Measurements from ENCODE around the gene EPB41L4A.
A peak's percentile ranks its signal among the peaks of the same experiment; 100 is the strongest.

The EPB41L4A gene

DNA sequence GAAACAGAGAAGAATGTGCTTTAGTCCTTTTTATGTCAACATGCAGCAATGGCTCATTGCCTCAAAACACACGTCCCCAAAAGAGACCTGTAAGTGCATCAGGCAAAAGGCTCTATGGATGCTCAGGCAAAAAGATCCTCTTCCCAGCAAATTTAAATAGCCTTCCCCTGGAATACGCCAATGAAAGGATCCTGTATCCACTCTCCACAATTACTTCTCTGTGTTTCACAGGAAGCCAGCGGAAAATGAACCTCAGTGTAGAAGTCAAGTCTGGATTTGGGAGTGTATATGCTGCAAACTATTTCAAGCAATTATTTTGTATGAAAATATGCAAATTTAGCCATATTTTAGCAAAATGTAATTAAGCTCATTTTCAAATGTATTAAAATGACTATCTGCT is 217.9 kb downstream of the EPB41L4A start:
- DNase-seq: no peak

DNA sequence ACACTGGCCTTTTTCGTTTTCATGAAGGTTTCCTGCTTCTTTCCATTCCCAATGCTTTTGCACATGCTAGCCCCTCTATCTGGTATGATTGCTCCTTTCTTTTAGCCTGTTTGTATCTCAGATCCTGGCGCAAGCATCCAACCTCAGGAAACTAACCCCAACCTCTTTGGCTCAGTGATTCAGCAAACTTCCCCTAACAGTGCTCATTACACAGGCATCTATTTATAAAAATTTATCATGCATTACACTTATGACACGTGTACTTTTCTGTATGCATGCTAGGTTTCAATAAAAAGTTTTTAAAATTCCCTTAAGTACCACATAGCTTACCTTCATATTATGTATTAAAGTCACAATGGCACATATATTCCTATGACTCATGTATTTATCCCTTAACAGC is 218.9 kb downstream of the EPB41L4A start:
- no peak for DNase-seq

DNA sequence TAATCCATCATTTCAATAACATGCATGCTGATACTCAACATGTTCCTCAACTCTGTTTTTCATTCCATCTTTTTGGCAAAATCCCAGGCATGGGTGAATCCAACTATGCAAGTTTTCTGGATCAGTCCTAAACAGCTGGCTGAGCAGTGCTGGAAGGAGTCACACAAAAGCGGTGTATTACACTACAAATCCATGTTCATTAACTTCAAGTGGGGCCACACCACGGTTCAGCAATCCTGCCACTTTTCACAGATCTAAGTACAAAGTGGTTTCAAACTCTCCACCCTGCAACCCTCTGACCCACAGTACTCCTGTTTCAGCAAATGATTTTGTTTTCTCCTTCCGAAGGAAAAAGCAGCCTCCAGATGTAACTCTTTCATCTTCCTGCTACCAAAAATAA is 222.5 kb downstream of the EPB41L4A start:
- DNase-seq: no peak

DNA sequence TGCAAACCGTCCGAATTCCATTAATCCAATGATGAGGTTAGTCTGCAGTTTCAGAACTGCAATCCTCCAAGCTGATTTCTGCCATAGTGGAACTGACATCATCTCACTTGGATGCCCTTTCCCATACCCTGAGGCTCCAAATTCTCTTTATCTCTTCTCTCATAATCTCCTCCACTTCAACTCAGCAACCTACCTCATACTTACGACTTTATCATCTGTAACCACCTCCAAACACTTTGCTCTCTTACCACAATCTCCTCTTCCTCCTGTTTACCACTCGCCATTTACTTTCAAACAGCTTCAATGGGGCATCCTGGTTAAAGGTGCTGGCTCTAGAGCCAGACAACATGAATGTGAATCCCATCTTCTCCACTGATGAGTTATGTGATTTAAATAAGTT is 223.2 kb downstream of the EPB41L4A start:
- DNase-seq: no peak

DNA sequence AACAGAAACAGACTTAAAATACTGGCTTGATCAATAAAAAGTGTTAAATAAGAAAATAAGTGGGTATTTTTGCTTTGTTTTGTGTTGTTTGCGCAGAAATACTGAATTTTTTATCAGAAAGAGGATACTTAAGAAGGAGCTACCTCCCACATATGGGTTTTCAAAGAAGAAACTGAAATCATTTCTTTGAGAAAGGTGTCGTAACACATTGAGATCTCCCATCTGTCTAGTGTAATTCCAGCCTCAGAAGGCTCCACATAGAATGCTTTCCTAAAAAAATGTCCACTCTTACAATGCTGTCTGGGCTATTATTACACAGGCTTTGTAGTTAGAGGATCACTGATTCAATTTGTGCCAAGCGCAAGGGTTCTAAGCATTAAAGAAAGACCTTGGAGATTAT is 226.2 kb downstream of the EPB41L4A start:
- DNase-seq: no peak

DNA sequence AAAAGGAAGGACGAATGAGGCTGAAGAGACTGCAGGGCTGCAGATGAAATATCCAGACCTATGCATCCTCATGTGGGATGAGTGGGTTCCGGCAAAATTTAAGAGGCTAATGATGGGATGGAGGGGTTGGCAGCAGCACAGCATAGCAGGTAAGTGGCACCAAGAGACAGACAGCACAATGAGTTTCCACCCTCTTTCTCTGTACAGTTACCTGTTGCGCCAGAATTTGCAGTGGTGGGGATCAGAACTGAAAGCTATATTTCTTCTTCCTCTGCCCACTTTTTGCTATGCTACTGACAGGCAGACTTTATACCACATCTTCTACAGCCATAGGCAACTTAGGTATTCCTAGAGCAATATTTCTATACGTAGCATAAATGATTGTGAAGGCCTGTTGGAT is 227.0 kb downstream of the EPB41L4A start:
- DNase-seq: no peak

DNA sequence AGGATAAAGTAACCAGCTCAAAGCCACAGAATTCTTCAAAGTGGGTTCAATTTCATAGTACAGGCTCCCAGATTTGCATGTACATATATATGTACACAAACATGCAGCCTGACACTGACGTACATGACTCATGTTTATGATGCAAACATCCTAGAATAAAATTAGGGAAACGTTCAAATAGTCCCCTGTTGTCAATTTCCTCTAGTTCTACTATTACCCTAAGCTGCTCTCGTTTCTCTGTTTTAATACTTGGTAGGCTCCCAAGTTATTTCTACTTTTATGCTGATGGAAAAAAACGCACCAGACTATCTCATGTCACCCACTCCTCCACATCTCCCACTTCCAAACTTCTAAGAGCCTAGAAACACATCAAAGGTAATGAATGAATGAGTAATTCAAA is 229.7 kb downstream of the EPB41L4A start:
- DNase-seq: no peak

DNA sequence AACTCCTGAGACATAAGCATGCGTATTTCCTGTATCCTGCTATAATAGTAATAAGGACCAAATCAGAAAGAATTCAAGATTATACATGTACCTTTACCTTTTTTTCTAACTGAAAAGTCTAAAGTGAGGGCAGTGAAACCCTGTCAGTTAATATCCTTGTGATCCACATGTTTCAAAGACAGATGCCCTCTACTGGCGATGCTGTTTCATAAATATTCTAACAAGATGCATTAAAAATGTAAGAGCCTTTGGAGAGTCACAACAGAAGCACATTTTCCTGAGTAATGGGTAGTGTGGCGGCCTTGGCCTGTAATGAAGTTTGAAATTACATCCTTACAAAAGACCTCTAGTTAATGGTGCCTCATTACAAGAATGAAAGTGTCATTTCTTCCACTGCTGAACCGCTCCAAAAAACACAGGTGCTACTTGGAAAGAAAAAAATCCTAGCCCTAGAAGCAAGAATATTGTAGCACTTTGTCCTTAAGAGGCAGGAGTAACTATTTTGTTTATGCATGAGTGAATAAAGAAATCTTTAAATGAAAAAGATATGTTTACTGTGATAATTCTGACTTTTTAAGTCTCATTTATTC is 232.6 kb downstream of the EPB41L4A start:
- DNase-seq: peak; percentile 19

DNA sequence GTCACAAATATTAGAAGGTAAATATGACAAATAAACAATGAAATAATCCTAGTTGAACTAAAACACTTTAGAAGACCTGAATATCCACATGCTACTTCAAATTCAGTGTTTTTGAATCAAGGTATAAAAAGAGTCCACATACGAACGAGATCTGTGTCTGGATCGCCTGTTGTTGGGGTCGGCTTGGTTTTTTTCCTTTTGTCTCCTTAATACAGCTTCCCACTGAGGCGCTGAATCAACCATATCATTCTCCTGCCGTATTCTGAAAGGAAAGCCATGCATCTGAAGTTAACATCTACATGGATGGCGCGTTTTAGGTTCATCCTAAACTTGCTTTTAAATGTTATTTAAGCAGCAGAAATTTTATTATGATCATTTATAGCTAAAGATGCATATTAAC is 235.2 kb downstream of the EPB41L4A start:
- DNase-seq: no peak

DNA sequence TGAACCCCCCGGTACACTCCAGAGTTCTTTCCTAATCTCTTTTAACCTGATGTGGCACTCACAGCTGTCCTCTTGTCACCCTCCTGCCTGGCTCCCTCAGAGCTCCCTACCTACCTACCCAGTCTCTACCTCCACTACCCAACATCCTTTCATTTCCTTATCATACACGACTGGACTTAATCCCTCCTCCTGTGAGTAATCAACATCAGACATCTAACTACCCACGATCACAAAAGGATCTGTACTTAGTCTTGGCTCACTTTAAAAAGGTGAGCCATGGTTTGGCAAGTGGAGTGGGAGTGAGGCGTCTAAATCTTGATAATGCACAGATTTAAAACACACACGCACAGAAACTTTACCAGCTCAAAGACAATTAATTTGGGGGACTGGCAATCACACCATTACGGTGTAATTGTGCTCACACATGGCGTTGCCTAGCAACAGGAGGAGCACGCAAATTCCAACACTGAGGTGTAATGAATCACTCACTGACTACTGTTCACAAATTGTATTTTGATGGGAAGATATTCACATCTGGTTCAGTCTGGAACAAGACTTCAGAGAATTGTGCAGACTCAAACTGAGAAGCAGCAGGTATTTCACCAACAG is 235.9 kb downstream of the EPB41L4A start:
- no peak for DNase-seq

DNA sequence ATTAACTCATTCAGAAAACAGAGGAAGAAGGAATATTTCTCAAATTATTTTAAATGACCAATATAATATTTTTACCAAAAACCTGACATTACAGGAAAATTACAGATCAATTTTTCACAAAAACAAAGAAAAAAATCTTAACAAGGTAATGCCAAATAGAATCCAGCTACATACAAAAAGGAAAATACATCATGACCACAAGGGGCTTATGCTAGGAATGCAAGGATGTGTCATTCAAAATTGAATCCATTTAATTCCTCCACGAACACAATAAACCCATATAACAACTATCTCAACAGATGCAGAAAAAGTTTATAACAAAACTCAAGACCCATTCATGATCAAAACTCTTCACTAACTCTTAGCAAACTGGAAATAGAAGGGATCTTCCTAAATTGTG is 239.8 kb downstream of the EPB41L4A start:
- no peak for DNase-seq

DNA sequence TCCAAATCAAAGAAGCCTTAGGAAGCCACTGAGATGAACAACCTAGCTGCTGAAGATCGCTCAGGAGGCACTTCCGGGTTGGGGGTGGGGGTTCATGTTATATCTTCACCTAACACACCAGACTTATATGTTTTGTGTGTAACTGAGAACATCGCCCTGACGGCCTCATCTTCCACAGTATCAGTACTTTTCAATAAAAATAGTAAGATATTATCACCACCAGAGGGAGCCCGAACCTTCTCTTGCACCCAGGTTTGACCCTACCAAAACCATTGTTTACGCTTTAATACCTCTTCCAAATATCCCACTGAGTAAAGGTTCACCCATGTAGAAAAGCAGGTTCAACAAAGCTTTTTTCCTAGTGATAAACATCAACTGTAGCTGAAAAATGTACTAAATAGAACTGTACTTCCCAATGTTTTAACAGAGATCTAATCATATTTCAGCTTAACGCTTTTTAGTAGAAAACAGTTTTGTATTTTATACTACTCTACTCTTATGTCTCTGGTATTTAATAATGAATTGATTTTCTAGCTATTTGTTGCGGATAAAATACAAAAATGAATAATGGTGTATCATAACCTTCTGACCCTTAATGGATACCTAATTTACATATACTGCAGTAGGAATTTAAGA is 244.0 kb downstream of the EPB41L4A start:
- peak; percentile 59 for DNase-seq

DNA sequence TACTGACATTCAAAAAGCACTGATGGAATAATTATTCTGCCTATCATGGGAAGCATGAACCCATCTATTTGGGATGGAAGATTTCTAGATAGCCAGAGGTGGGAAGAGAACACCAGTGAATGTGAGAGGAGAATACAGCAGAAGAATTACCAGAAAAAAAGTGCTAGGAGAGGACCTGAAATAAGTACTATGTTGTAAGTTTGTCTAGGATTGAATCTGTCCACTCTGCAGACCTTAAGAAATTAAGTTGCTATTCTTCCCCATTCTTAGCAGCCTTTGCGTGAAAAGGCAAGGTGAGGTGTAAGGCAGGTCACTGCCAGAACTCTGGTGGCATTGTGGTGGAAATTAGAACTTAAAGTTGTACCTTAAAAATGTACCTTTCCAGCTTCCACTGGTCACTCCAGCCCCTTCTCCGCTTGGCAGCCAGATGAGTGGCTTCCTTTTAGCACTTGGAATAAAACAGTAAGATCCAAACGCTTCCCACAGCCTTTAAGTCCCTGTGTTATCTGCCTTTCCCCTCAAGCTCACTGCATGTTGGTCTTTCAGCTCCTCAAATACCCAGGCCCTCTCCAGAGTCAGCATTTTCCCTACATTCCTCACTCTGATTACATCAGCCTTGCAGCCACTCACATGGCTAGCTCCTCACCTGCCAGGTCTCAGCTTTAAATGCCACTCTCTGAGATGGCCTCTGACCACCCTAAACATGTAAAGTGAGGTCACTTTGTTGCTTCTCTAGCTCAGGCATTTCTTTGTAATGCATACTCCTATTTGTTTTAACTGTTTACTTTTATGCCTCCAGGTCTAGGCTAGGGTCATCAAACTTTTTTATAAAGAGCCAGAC is 253.0 kb downstream of the EPB41L4A start:
- DNase-seq: no peak

DNA sequence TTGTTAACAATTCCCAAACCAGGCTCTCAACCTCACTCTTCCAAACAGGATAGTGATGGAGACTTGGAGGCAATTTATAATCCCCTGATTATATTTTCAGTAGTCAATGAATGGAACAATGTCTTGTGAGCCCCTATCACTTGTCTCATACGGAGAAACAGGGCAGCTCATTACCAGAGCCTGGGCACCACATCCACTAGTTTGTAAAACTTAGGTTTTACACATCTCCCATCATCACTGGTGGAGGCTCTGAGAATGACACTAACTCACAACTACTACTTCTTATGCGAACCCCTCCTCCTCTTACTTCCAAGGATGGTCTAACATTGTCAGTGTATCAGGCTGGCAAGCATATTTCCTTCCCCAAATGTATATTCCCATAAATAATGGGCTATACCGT is 253.7 kb downstream of the EPB41L4A start:
- no peak for DNase-seq

DNA sequence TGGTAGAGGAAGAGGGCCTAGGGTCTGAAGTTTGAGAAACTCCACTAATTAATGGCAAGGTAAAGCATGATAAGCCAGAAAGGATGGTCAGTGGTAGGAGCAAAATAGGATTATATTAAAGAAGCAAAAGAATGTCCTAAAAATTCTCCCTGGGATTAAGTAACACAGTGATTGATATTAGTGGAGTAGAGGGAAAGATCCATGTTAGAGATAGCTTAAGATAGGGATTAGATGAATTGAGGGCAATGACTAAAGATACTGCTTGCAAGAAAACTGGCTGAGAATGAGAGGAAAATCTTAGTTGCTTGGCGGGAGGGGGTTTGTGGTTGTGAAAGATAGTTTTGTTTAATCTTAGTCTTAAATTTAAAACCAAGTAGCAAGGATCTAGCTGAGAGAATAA is 255.6 kb downstream of the EPB41L4A start:
- no peak for DNase-seq

DNA sequence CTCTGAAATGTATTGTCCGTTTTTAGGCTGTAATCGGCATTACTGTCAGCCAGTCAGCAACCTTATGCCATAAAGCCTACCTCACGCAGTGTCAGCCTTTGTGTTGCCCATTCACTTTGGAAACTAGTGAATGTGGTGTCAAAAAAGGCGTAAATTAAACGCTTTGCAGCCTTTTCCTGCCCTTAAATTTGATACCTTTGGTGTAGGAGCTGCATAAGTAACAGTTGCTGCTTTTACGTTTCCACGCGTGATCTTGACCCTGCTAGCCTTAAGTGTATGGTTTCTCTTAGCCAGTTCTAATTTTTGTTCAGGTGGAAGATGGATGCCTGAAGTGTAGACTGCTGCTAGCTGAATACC is 257.7 kb downstream of the EPB41L4A start:
- DNase-seq: no peak

DNA sequence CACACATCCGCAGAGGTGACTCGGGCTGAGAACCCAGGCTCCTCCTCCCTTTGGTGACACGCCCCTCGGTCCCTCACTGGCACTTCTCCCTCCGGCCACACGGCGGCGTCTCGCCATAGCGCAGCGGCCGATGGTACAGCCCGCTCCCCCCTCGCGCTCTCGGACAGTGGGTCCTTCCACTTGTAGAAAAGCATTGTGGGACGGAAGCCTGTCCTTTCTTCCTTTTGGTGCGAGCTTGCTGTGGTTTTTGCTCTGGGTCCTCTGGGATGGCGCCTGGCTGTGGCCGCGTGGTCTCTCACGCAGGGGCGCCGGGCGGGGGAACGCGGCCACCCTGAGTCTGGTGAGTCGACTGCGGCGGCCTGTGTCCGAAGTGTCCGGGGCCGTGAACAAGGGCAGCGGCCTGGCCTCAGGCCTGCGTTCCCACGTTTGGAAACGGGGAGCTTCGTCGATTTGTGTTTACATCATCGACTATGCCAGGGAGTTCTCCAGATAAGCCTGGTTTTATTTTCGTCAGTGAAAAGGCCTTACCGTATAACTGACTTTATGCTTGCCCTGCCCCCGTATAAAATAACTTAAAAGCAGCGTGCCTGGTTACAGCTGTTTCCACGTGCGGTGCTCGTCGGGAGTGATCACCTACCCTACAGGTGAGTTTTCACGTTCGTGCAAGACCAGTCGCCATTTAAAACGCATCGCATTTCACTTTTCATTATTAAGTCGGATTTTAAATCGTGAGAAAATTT is 258.3 kb downstream of the EPB41L4A start:
- DNase-seq: peak; percentile 54

DNA sequence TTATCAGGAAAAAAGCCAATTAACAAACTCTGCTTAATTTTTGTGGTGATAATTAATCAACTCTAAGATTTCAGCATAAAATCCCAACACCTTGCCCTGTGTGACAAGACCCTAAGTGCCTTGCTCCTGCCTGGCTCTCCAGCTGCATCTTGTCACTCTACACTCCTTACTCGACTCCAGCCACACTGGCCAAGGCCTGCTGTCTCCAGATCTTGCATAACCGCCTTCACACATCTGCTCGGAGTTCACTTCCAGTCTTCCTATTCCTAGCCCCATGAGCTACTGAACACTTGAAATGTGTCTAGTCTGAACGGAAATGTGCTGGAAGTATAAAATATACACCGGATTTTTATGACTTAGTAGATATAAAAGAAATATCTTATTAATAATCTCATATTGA is 259.6 kb downstream of the EPB41L4A start:
- no peak for DNase-seq

DNA sequence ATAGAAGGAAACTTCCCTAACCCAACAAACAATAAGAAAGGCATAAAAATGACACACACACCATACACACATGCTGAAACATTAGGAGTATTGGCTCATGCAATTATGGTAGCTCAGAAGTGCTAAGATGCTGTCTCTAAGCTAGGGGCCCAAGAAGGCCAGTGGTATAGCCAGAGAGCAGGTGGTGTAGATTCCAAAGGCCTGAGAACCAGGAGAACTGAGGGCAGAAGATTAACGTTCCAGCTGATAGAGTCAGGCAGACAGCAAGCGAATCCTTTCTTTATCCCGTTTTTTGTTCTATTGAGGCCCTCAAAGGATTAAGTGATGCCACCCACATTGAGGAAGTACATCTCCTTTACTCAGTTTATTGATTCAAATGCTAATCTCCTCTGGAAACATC is 262.9 kb downstream of the EPB41L4A start:
- DNase-seq: no peak

DNA sequence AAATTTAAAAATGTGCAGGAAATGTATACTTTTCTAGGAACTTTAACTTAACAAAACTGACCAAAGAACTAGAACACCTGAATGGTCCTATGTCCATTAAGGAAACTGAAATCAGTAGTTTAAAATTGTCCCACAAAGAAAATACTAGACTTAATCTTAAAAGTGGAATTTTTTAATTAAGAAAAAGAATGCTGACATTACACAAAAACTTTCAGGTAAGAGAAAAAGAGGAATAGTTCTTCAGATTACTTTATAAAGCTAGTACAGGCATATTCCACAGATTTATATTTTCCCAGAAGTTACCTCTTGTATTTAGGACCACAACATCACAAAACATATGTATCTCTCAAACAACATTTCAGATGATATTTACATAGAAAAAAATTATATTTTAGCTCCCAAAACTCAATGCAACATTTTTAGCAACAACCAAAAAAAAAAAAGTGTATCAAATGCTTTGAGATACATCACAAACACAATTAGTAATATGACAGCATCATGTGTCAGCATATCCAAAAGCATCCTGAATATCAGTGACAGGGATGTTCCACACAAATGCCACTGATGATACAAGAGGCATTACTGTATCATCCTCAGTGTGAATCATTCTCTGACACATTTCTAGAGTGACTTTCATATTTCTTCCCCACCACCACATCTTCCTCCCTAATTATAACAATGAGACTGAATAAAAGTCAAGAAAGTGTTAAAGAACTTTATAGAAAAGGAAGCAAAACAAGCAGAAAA is 264.0 kb downstream of the EPB41L4A start:
- DNase-seq: no peak

DNA sequence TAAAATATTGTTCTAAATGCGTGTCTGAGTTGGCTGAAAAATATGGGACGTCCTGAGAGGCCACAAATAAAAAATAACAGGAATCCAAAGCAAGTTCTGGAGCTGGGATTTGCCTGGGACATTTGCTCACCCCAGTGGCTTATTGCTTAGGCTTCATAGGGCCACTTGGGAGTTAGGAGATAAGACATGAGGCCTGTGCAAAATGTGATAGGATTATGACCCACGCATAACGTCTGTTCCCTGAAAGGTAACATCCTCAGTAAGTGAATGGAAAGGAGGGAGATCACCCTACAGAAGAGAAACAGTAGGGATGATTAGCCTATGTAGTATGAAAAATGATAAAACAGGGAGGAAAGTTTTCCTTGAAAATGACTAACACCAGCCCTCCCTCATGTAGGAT is 269.4 kb downstream of the EPB41L4A start:
- DNase-seq: no peak
